Endothelial cell of umbilical vein (primary cell): ENCODE measurements around the gene PLCD3.

ENCODE experiments used
- FOS ChIP-seq: IDR thresholded peaks from 2 replicates; pipeline ENCODE4 v1.6.1; 2011; ENCODE audit warnings: mild to moderate bottlenecking, low read length, moderate library complexity, borderline replicate concordance; ENCODE audit not compliant: insufficient read depth
- JUN ChIP-seq: IDR thresholded peaks from 2 replicates; pipeline ENCODE4 v1.6.1; 2011; ENCODE audit warnings: borderline replicate concordance, low read depth; ENCODE audit not compliant: insufficient read length, insufficient read depth
- POLR2A ChIP-seq: IDR thresholded peaks from 2 replicates; pipeline ENCODE4 v1.6.1; 2012; ENCODE audit warnings: low read depth, mild to moderate bottlenecking, control low read depth, low read length
- TF ChIP-seq, protein P1 (sequence below), 2 donors: IDR thresholded peaks; 1 replicate in 1 of 2; 2 replicates in 1 of 2; pipeline ENCODE4 v1.5.1; 2011; ENCODE audit warnings: low read length in 2 of 2, mild to moderate bottlenecking in 2 of 2, moderate library complexity in 2 of 2, control low read depth in 1 of 2, inconsistent platforms in 1 of 2, low read depth in 1 of 2; ENCODE audit not compliant: insufficient read depth in 1 of 2; ENCODE audit errors: extremely low read depth in 1 of 2

DNA sequence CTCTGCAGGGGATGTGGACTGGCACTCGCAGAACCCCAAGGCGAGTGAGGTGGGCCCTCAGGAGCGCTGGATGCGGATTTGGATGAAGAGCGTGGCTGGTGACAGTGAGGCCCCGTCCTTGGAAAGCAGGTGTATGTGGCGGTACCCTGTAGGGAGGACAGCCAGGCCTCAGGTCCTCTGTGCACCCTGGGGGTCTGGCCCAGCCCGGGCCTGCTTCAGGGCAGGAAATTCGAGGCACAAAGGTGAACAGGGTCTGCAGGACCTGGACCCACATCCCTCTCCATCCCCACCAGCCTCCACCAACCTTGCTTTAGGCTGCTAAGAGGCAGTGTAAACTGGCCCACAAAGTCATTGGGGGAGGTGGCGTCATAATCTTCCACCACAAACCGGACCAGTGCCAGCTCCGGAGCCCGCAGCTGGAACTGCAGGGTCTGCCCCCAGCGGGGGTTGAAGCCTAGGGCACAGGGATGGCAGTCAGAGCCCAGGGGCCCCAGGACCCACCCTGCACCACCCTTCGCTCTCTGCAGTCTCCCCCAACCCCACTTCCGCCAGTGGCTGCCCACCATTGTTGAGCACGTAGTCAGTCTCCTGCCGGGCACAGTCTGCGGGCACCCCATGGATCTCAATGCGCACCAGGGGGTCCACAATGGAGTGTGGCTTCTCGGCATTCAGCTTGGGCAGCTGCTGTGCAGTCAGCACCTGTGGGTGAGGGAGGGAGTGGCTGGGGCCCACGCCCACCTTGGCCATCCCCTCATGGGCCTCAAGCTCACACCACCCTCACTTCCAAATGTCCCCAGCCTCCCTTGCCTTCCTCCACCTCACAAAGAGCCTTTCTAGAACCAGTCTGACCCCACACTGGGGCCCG, 19.5 kb downstream of the PLCD3 start:
- TF ChIP-seq POLR2A (no peak), JUN (no peak), FOS (no peak)
- TF ChIP-seq, protein P1, sequence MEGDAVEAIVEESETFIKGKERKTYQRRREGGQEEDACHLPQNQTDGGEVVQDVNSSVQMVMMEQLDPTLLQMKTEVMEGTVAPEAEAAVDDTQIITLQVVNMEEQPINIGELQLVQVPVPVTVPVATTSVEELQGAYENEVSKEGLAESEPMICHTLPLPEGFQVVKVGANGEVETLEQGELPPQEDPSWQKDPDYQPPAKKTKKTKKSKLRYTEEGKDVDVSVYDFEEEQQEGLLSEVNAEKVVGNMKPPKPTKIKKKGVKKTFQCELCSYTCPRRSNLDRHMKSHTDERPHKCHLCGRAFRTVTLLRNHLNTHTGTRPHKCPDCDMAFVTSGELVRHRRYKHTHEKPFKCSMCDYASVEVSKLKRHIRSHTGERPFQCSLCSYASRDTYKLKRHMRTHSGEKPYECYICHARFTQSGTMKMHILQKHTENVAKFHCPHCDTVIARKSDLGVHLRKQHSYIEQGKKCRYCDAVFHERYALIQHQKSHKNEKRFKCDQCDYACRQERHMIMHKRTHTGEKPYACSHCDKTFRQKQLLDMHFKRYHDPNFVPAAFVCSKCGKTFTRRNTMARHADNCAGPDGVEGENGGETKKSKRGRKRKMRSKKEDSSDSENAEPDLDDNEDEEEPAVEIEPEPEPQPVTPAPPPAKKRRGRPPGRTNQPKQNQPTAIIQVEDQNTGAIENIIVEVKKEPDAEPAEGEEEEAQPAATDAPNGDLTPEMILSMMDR (IDR thresholded peaks at IDR 0.05; ENCODE audit: extremely low read depth in 1 of 2, insufficient read depth in 1 of 2, low read depth in 1 of 2, low read length in 2 of 2): no peak
